ENCODE data around the gene MACO1. TPM values are rescaled to one million over a fixed set of nuclear protein-coding genes. Genes with fewer than 3 reads are reported as not detected.
A peak's percentile ranks its signal among the peaks of the same experiment; 100 is the strongest.

MACO1 gene
- polyA plus RNA-seq, 2 of the 4 experiments (the other 2 are of a cell fraction), result 6.3 to 7.5 TPM

- TF ChIP-seq USF2 (IDR thresholded peaks at IDR 0.05), result no peak
- TF ChIP-seq NR3C1 (IDR thresholded peaks at IDR 0.05), result no peak
- no peak for TF ChIP-seq POLR2A (IDR thresholded peaks at IDR 0.05; ENCODE audit: low read length)
Observed at GRCh38 chr1:25425098-25426085, 5.3 kb upstream of the MACO1 start (continued).

DNA sequence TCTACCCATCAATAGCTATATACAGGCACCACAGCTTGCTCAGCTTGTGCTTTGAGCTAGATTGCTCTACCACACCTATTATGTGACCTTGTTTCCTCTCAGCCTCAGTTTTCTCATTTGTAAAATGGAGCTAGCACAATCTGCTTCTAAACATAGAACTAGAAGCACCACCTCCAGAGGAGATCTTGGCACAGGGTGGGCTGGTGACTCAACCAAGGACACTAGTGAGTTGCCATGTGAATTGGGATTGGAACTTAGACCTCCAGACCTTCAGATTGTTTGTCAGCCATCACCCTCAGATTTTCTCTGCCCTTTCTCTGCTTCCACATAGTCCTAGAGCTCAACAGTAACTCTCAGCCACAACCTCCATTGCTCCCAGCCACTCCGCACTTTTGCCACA is 3.0 kb upstream of the MACO1 start:
- 100% methylated on average over 1 of the region's 1 CpG for WGBS (ENCODE audit: missing lambda C conversion rate)
- H3K4me3 ChIP-seq, result no peak overlapping the region
- FAIRE-seq (no peak), DNase-seq (ENCODE audit: low read depth in 1 of 2, low spot score in 1 of 2) (no peak), ATAC-seq (no peak)
- POLR2A ChIA-PET, result no interaction called here
- H3K4me1 ChIP-seq, result peaks cover 11% of the 10 kb centered on the region; the same call in 2 of the 3 replicates
- no peak overlapping the region for H3K27ac ChIP-seq
- H3K9me3 ChIP-seq, result no peaks in the 10 kb centered on the region
- no peak overlapping the region for H3K4me2 ChIP-seq
- no peak for TF ChIP-seq RFX5 (IDR thresholded peaks at IDR 0.05)
- no peak for TF ChIP-seq HDAC2 (IDR thresholded peaks at IDR 0.05)
- CTCF ChIA-PET, result interaction anchor here (0.6 to 1.1 kb wide), 5 partner anchors 14 to 383 kb away, joined by 3 read pairs; no protein-coding TSS in a partner anchor

DNA sequence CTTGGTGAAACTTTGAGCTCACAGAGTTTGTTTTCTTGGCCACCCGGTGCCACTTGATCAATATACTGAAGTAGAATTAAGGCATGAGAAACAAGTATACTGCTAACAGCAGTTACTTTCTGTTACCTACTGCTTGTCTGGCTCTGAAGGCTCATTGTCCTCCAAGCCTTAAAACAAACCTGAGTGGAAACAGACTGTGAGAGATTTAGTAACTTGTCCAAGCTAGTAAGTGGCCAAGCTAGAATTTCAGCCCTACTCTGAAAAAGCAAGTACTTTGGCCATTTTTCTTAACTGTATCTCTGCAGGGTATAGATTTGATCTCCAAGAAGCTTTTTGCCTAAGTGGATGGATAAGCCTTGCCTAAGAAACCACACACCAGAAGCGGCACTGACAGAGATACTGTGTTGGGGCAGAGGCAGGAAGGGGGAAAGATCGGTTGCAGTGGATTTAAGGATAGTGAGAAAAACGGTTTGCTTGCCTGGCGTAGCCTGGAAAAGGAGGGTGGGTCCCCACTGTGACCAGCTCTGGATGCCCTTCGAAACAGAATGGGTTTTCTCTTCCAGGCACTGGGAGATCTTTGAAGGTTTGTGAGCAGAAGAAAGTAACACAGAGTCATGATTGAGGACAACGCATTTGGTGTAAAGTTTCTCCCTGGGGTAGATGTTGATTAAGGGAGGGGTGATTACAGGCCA is 2.1 kb upstream of the MACO1 start:
- ChIA-PET CTCF (interaction anchor here (0.6 to 1.1 kb wide), 3 partner anchors 13 to 145 kb away, joined by 3 read pairs; no protein-coding TSS in a partner anchor), POLR2A (no interaction called here)
- no peak overlapping the region for H3K27ac ChIP-seq
- FAIRE-seq, result no peak
- peaks cover 20% of the 10 kb centered on the region; the same call in 2 of the 3 replicates for H3K4me1 ChIP-seq
- TF ChIP-seq EHF (CRISPR knock-in tag; IDR thresholded peaks at IDR 0.05), result no peak
- no peak for TF ChIP-seq POLR2A (IDR thresholded peaks at IDR 0.05; ENCODE audit: low read length)
- no peak for TF ChIP-seq TP53 (CRISPR knock-in tag; IDR thresholded peaks at IDR 0.05)
- TF ChIP-seq TFCP2L1 (CRISPR knock-in tag; IDR thresholded peaks at IDR 0.05), result no peak
- no peak for TF ChIP-seq CBX2 (IDR thresholded peaks at IDR 0.05; ENCODE audit: borderline replicate concordance, low read depth)
- TF ChIP-seq RARB (CRISPR knock-in tag; IDR thresholded peaks at IDR 0.05), result no peak
- no peak for ATAC-seq
- no peaks in the 10 kb centered on the region for H3K9me3 ChIP-seq
- no peak for DNase-seq (ENCODE audit: low read depth in 1 of 2, low spot score in 1 of 2)
- WGBS (ENCODE audit: missing lambda C conversion rate), result 88% methylated on average over 7 of the region's 7 CpGs
- no peak overlapping the region for H3K4me3 ChIP-seq
- H3K4me2 ChIP-seq, result no peak overlapping the region

DNA sequence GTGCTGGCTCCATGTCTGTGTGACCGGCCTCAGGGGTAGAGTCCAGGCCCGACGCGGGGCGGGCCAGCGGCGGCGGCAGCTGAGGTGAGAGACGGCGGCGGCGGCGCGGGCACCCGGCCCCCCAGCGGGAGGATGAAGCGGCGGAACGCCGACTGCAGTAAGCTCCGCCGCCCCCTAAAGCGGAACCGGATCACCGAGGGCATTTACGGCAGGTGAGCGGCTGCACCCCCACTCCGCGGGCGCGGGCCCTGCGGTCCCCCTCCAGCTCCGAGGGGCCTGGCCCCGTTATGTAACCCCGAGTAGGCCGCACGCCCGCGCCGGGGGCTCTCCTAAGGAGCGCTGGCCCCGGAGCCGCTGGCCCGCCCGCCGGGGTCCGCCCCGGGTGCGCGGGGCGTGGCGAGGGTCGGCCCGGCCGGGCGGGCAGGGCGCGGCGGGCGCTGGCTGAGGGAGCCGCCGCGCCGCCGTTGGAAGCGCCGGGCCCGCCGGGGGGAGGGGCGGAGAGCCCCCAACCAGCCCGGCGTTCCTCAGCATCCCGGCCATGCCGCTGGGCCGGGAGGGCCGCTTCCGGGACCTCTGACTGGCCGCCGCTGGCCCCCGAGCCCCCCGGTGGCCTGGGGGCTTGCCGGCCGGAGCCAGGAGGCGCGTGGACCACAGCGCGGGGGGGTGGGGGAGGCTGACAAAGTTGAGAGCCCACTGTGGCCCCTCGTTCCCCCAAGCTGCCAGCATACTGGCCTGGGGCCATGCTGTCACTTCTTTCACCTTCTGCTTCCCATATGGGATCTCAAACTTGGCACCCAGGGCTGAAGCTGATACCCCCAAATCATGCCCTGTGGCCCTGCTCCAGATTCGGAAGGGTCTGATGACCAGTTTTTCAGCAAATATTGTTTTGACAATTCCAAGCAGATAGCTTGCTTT is 527 bp downstream of the MACO1 start:
- ATAC-seq, result peak; percentile 20 to 37; a peak in 4 of 6 replicates
- ChIA-PET CTCF (interaction anchor here (0.5 to 1.6 kb wide), 3 partner anchors 25 to 379 kb away, joined by 3 to 4 read pairs (median 4); no protein-coding TSS in a partner anchor), POLR2A (interaction anchor here (0.7 to 2.4 kb wide), 2 partner anchors 184 to 474 kb away, joined by 8 read pairs; partner anchors contain the start of gene RSRP1)
- 4% methylated on average over 1 of the region's 89 CpGs for WGBS (ENCODE audit: missing lambda C conversion rate)
- Histone ChIP-seq H3K9me3 (no peaks in the 10 kb centered on the region), H3K27ac (peak overlapping the region; percentile 83 to 88), H3K4me3 (peak overlapping the region; percentile 97), H3K4me2 (peak overlapping the region; percentile 77), H3K4me1 (peaks cover 42% of the 10 kb centered on the region)
- TF ChIP-seq CHD4 (IDR thresholded peaks at IDR 0.05; ENCODE audit: borderline replicate concordance), result no peak
- FAIRE-seq, result no peak
- DNase-seq (ENCODE audit: low read depth in 1 of 2, low spot score in 1 of 2), result peak in 1 of 2 experiments; percentile 21

Data from A549 (cell line).